ENCODE data around the gene SSBP3.

GRCh38 chr1:54341763-54342162 is 64.4 kb downstream of the SSBP3 start:
- TF ChIP-seq CTCF (IDR thresholded peaks at IDR 0.05) (no peak), POLR2A (IDR thresholded peaks at IDR 0.05) (no peak), EP300 (IDR thresholded peaks at IDR 0.05) (no peak)
